Mucosa of rectum (tissue), 2 donors: ENCODE measurements around the gene BCAS1.

Experiments used
- H3K27ac ChIP-seq, 2 donors: one replicate each; pipeline ENCODE4 v1.7.0; 2013; ENCODE audit warnings: inconsistent platforms in 2 of 2, low read depth in 2 of 2, low read length in 2 of 2
- H3K27me3 ChIP-seq, 2 donors: one replicate each; pipeline ENCODE4 v1.7.0; 2013; ENCODE audit warnings: low read length in 2 of 2; ENCODE audit not compliant: control insufficient read depth in 2 of 2, insufficient read depth in 2 of 2
- H3K36me3 ChIP-seq, 2 donors: one replicate each; pipeline ENCODE4 v1.7.0; 2013; ENCODE audit warnings: low read length in 2 of 2; ENCODE audit not compliant: control insufficient read depth in 2 of 2, insufficient read depth in 2 of 2
- H3K4me1 ChIP-seq, 2 donors: one replicate each; pipeline ENCODE4 v1.7.0; 2013; ENCODE audit warnings: low read length in 2 of 2, mild to moderate bottlenecking in 1 of 2; ENCODE audit not compliant: control insufficient read depth in 2 of 2, insufficient read depth in 2 of 2
- H3K4me3 ChIP-seq, 2 donors: one replicate each; pipeline ENCODE4 v1.7.0; 2013; ENCODE audit warnings: low read length in 2 of 2
- H3K9ac ChIP-seq, 2 donors: one replicate each; pipeline ENCODE4 v1.7.0; 2013; ENCODE audit warnings: low read length in 2 of 2, low read depth in 1 of 2, mild to moderate bottlenecking in 1 of 2
- H3K9me3 ChIP-seq, 2 donors: one replicate each; pipeline ENCODE4 v1.7.0; 2013; ENCODE audit warnings: low read length in 2 of 2; ENCODE audit not compliant: control insufficient read depth in 2 of 2
- donor health status: healthy.
- donor health status: Normal muscosa, but diverticular disease.

The BCAS1 gene

DNA sequence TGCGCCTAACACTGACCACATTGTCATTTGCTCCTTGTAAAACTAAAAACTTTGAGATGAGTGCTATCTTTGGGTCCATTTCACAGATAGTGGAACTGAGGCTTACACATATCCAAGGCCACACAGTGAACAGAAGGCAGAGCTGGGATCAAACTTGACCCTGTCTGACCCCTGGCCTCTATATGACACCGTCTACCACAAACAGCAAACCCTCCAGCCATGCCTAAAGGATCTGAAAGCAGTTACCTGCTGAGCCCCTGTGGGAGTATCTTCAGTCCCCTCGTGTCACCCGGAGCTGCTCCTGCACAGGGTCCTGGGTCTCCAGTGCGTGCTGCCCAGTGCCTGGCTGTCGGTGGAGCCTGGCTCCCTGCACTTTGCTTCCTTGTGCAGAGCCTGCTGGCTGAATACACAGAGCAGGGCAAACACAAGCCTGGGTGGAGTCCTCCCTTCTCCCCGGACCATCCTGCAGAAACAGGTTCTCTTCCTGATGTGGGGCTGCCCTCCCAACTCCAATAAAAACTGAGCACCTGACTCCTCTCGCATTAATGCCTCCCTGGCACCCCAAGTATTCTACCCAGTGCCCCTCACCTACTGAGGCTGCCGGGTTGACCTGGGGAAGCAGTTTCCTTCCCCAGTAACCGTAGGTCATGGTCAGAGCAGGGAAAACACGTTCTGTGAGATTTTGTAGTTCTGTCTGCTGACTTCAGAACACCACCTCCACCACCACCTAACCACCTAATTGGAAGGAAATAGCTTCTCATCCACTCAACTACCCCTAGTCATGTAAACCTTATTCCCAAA lies at the start of gene BCAS1:
TSS of gene BCAS1 (minus strand) at position 408 of the 801 bp plus-strand sequence. CDS start 11,876 bp downstream, outside the sequence.
- Histone ChIP-seq H3K27ac (peak within 1 kb of the TSS; percentile 91 to 94), H3K4me3 (peak within 1 kb of the TSS; percentile 81 to 86), H3K4me1 (peaks cover 22 to 58% of the 10 kb centered on the region in 2 donors), H3K27me3 (no peaks in the 10 kb centered on the region), H3K9ac (peak within 1 kb of the TSS; percentile 60 to 88), H3K36me3 (peaks cover 2 to 3% of the 10 kb centered on the region in 2 donors), H3K9me3 (no peaks in the 10 kb centered on the region)

- Histone ChIP-seq H3K36me3 (no peaks in the 10 kb centered on the region), H3K9ac (no peak overlapping the region), H3K27ac (no peak overlapping the region), H3K4me3 (no peak overlapping the region), H3K9me3 (no peaks in the 10 kb centered on the region), H3K4me1 (peaks cover 7 to 14% of the 10 kb centered on the region in 2 donors), H3K27me3 (no peaks in the 10 kb centered on the region)
Measured at GRCh38 chr20:54119744-54120143, 49.4 kb upstream of the BCAS1 start.

GRCh38 chr20:54118220-54119001 lies 48.0 kb upstream of the BCAS1 start:
- Histone ChIP-seq H3K27me3 (no peaks in the 10 kb centered on the region), H3K9ac (no peak overlapping the region), H3K9me3 (no peaks in the 10 kb centered on the region)

GRCh38 chr20:54116550-54117235 lies 46.3 kb upstream of the BCAS1 start:
- Histone ChIP-seq H3K27ac (peak overlapping the region in 1 of 2 donors; percentile 7), H3K36me3 (no peaks in the 10 kb centered on the region), H3K4me1 (peaks cover 17 to 27% of the 10 kb centered on the region in 2 donors), H3K9me3 (no peaks in the 10 kb centered on the region), H3K9ac (no peak overlapping the region), H3K4me3 (no peak overlapping the region), H3K27me3 (no peaks in the 10 kb centered on the region)

More at GRCh38 chr20:54118220-54119001, 48.0 kb upstream of the BCAS1 start:
- H3K4me1 ChIP-seq, result peaks cover 13 to 18% of the 10 kb centered on the region in 2 donors
- no peak overlapping the region for H3K27ac ChIP-seq
- no peak overlapping the region for H3K4me3 ChIP-seq
- H3K36me3 ChIP-seq, result no peaks in the 10 kb centered on the region

GRCh38 chr20:54115172-54115854 lies 44.9 kb upstream of the BCAS1 start:
- Histone ChIP-seq H3K36me3 (no peaks in the 10 kb centered on the region), H3K27me3 (no peaks in the 10 kb centered on the region), H3K27ac (peak overlapping the region; percentile 18 to 64), H3K4me1 (peaks cover 19 to 32% of the 10 kb centered on the region in 2 donors), H3K9me3 (no peaks in the 10 kb centered on the region), H3K4me3 (peak overlapping the region in 1 of 2 donors; percentile 13), H3K9ac (no peak overlapping the region)

DNA sequence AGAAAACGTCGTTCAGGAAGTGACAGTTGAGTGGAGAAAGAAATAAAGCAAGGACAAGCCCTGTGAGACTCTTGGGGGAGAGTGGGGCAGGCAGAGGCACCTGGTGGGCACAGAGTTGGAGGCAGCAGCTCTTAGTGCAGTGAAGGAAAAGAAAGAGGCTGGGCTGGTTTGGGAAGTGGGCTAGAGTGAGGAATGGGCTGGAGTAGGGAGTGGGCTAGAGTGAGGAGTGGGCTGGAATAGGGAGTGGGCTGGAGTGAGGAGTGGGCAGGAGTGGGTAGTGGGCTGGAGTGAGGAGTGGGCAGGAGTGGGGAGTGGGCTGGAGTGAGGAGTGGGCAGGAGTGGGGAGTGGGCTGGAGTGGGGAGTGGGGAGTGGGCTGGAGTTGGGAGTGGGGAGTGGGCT lies 43.7 kb upstream of the BCAS1 start:
- Histone ChIP-seq H3K27ac (peak overlapping the region; percentile 80 to 85), H3K4me3 (peak overlapping the region in 1 of 2 donors; percentile 31), H3K9ac (peak overlapping the region in 1 of 2 donors; percentile 36), H3K9me3 (no peaks in the 10 kb centered on the region), H3K27me3 (no peaks in the 10 kb centered on the region), H3K4me1 (peaks cover 19 to 32% of the 10 kb centered on the region in 2 donors), H3K36me3 (no peaks in the 10 kb centered on the region)

DNA sequence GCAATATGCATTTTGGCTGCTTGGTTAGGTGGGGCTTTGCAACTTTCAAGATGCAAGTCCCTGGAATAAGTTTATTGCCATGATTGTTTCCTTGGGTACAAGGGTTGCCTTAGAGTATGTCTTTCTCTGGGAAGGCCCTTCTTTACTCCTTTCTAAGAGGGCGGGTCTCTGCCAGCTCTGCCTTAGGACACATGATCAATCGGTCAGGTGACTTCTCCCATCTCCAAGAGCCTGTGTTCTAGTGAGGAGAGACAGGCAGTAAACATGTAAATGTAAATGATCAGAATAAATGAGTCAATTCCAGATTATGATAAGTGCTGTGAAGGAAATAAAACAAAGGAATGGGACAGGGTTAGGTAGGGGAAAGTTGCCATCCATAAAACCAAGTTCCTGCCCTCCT lies 43.2 kb upstream of the BCAS1 start:
- Histone ChIP-seq H3K4me1 (peaks cover 19 to 32% of the 10 kb centered on the region in 2 donors), H3K36me3 (no peaks in the 10 kb centered on the region), H3K27ac (peak overlapping the region; percentile 80 to 85), H3K9ac (peak overlapping the region in 1 of 2 donors; percentile 36), H3K9me3 (no peaks in the 10 kb centered on the region), H3K4me3 (peak overlapping the region in 1 of 2 donors; percentile 31), H3K27me3 (no peaks in the 10 kb centered on the region)

DNA sequence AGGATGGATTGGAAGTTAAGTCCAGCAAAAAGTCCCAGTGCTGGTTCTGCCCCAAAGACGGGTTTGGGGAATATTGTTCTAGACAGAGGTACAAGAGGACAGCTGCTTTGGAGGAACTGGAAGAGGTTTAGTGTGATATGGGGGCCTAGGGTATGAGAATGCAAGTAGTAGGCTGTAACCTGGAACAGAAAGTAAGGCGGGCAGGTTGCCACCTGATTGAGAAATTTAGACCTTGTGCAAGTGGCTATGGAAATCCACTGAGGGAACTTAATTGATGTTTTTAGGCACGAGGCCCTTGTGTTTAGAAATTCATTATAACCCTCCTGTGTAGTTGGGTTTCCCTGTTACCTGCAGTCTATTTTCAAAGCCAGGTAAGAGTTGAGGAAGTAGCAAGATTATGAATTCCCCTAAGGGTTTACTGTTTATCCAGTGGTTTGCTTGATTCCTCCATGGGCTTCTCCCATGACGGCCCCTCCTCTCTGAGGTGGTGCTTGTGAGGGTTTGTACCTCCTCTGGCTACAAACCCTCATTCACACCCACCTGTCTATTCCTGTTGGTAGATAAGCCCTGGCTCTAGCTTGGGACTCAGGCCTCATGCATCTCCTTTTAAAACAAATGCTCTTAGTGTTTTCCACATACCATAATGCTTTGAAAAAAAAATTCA lies 42.0 kb upstream of the BCAS1 start:
- H3K27me3 ChIP-seq, result no peaks in the 10 kb centered on the region
- H3K9me3 ChIP-seq, result no peaks in the 10 kb centered on the region
- peaks cover 19 to 43% of the 10 kb centered on the region in 2 donors for H3K4me1 ChIP-seq
- H3K4me3 ChIP-seq, result no peak overlapping the region
- H3K9ac ChIP-seq, result no peak overlapping the region
- peak overlapping the region in 1 of 2 donors; percentile 53 for H3K27ac ChIP-seq
- no peaks in the 10 kb centered on the region for H3K36me3 ChIP-seq

- no peak overlapping the region for H3K4me3 ChIP-seq
- peaks cover 19 to 44% of the 10 kb centered on the region in 2 donors for H3K4me1 ChIP-seq
- H3K9me3 ChIP-seq, result no peaks in the 10 kb centered on the region
- no peak overlapping the region for H3K27ac ChIP-seq
- H3K9ac ChIP-seq, result no peak overlapping the region
- no peaks in the 10 kb centered on the region for H3K36me3 ChIP-seq
- no peaks in the 10 kb centered on the region for H3K27me3 ChIP-seq
Measured at GRCh38 chr20:54111460-54111859, 41.1 kb upstream of the BCAS1 start.
